GM18907 (cell line): ENCODE results near the gene ZNF444.
"Not testable (repeated sequence)": the region's sequence is repeated elsewhere in the genome, so short reads cannot be mapped to it uniquely, and the experiment has no call there.

ENCODE experiments used
- ATAC-seq: cut with Tn5 transposase; IDR thresholded peaks from one replicate; pipeline ENCODE4 v1.9.1; 2021; ENCODE audit warnings: mild to moderate bottlenecking, moderate library complexity; ENCODE audit not compliant: unreplicated experiment

Gene ZNF444

DNA sequence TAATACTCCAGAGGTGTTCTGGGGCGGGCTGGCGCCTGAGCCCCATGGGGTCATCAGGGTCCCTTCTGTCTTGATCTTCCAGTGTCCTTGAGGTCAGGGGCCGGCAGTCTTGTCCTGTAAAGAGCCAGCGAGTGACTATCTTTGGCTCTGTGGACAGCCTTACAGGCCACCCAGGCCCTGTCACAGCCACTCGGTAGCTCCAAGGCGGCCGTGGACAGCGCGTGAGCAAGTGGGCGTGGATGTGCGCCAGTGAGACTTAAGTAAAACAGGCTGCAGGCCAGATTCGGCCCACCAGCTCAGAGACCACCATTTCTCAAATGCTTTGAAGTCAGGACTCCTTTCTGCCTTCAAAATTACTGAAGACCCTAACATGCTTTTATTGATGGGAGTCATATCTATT, 3.7 kb downstream of the ZNF444 start:
- no peak for ATAC-seq

- ATAC-seq: no peak
Measured at GRCh38 chr19:56145698-56146097, 4.6 kb downstream of the ZNF444 start.

DNA sequence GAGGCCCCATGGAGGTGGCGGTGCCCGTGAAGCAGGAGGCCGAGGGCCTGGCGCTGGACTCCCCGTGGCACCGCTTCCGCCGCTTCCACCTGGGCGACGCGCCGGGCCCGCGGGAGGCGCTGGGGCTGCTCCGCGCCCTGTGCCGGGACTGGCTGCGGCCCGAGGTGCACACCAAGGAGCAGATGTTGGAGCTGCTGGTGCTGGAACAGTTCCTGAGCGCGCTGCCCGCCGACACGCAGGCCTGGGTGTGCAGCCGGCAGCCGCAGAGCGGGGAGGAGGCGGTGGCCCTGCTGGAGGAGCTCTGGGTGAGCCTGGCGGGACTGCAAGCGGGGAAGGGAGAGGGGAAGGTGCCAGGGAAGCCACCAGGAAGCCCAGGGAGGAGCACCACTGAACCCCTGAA, 5.8 kb downstream of the ZNF444 start:
- ATAC-seq: no peak

- no peak for ATAC-seq
Measured at GRCh38 chr19:56147307-56147706, 6.2 kb downstream of the ZNF444 start.

DNA sequence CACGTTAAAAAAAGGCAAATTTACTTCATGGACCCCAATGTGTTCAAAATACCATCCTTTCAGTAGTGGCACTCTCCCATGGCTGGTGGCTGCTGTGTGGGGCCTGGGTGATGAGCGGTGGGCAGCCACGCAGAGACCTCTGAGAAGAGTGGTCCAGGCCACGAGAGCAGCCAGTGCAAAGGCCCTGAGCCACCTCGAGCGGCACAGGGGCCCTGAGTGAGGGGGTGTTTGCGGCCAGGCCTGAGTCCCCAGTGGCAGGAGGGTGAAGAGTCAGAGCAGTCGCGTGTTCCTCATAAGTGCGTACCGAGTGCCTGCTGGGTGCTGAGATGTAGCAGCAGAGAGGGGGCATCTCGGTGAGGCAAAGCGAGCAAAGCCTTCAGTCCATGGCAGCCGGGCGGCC, 7.0 kb downstream of the ZNF444 start:
- no peak for ATAC-seq

DNA sequence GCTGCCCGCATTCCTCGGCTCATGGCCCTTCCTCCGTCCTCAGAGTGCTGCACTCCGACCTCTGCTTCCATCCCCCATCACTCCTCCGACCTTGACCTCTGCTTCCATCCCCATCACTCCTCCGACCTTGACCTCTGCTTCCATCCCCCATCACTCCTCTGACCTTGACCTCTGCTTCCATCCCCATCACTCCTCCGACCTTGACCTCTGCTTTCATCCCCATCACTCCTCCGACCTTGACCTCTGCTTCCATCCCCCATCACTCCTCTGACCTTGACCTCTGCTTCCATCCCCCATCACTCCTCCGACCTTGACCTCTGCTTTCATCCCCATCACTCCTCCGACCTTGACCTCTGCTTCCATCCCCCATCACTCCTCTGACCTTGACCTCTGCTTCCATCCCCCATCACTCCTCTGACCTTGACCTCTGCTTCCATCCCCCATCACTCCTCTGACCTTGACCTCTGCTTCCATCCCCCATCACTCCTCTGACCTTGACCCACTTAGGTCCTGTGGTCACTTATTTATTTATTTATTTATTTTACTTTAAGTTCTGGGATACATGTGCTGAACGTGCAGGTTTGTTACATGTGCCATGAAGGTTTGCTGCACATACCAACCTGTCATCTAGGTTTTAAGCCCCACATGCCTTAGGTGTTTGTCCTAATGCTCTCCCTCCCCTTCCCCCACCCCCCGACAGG, 8.0 kb downstream of the ZNF444 start:
- ATAC-seq: not testable (repeated sequence)

- ATAC-seq: no peak
Measured at GRCh38 chr19:56149656-56150038, 8.6 kb downstream of the ZNF444 start.

- ATAC-seq: no peak
Measured at GRCh38 chr19:56150358-56150757, 9.3 kb downstream of the ZNF444 start.

- ATAC-seq: no peak
Measured at GRCh38 chr19:56152644-56153043, 11.6 kb downstream of the ZNF444 start.

- ATAC-seq: no peak
Measured at GRCh38 chr19:56153507-56153906, 12.4 kb downstream of the ZNF444 start.

GRCh38 chr19:56155124-56155687, 14.1 kb downstream of the ZNF444 start:
- no peak for ATAC-seq

DNA sequence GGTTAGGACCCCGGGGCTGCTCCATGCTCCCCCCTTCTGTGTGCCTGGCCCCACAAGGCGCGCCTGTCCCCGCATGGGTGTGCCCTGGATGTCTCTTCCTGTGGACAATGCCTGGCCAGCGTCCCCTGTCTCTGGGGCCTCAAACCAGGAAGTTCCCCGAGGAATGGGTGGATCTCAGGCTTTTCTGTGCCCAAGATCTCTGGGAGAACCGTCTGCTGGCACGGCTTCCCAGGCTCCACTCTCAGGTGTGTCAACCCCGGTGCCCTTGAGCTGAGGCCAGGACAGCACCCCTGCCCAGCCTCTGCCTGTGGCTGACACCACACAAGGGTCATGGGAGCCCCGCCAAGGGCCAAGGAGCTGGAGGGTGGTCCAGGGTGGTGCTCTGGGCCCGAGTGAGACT, 15.7 kb downstream of the ZNF444 start:
- ATAC-seq: no peak

- ATAC-seq: no peak
Measured at GRCh38 chr19:56158170-56158757, 17.2 kb downstream of the ZNF444 start.

DNA sequence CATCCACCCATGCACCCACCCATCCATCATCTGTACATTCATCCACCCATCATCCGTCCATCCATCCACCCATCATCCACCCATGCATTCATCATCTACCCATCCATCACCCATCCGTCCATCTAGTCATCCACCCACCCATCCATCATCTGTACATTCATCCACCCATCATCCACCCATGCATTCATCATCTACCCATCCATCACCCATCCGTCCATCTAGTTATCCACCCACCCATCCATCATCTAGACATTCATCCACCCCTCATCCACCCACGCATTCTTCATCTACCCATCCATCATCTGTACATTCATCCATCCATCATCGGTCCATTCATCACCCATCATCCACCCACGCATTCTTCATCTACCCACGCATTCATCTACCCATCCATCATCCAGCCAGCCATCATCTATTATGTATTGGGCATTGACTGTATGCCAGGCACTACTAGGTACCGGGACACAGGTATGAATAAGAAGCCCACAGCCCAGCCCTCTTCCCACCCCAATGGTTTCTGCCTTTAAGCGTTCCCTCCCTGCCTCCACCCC, 18.0 kb downstream of the ZNF444 start:
- no peak for ATAC-seq

- ATAC-seq: no peak
Measured at GRCh38 chr19:56159622-56160271, 18.7 kb downstream of the ZNF444 start.

DNA sequence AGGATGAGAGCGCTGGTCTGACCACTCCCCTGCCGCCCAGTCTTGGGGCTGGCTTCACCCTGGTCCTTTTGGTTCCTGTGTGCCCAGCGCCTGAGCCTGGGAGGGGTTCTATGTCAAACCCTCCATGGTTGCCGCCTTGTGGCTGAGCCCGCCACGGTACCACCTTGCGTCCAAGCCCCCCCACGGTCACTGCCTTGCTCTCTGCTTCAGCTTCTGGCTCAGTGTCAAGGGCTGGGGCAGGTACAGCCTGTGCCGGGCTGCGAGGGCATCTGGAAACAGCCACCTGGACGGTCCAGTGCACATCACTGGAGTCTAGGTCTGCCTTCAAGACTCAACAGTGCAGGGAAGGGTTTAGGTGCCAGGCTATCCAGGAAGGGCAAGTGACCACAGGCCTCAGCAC, 20.4 kb downstream of the ZNF444 start:
- no peak for ATAC-seq

- no peak for ATAC-seq
Measured at GRCh38 chr19:56162258-56162657, 21.2 kb downstream of the ZNF444 start.

- ATAC-seq: no peak
Measured at GRCh38 chr19:56163097-56163496, 22.0 kb downstream of the ZNF444 start.

DNA sequence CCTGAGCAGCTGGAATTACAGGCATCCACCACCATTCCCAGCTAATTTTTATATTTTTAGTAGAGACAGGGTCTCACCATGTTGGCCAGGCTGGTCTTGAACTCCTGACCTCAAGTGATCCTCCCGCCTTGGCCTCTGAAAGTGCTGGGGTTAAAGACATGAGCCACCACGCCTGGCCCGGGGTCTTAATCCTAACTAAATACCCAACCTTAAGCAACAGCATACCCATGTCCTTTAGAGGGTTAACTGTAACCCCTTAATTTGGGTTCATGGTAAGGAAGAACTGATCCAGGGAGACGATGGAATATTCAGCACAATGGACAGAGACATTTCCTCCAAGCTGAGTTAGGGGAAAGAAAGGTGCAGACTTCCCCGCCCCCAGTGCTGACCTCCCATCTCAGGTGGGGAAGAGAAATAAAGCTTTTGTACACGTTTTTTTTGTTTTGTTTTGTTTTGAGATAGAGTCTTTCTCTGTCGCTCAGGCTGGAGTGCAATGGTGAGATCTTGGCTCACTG, 26.0 kb downstream of the ZNF444 start:
- no peak for ATAC-seq

DNA sequence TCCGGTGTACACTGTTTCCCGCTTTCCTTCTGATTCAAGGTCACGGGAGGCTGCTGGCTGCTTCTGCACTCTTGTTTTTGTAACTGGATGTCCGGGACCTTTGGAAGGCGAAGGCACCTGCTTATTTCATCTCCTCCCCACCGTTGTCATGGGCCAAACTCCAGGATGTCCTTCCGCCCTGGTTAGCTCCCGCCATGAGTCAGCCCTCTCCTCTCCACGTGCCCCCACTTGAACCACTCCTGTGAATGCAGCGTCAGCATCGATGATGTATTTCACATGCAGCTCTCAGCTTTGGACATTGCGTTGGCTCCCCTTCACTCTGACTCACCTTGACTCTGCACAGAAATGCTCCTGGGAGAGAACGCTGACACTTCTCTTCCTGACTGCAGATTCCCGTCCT, 29.2 kb downstream of the ZNF444 start:
- no peak for ATAC-seq

DNA sequence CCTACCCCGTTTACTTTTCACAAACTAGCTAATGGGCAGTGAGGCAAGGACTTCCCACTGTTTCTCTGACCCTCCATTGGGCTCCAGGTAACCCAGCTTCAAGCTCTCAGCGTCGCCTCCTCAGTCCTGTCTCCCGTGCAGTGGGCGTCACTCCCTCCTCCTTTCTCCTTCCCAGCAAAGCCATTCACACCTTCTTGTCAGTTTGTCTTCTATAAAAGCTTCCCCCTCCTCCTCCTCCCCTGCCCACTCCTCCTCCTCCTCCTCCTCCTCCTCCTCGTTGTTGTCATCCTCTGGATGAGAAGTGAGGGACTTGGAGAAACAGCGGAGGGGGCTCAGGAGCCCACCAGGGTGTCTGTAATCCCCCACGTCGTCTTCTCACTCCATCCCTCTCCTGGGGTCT, 33.0 kb downstream of the ZNF444 start:
- ATAC-seq: no peak

- no peak for ATAC-seq
Measured at GRCh38 chr19:56174550-56174949, 33.5 kb downstream of the ZNF444 start.
